Measurements from ENCODE around the gene KRT33B. TPM values are rescaled to one million over a fixed set of nuclear protein-coding genes. Genes with fewer than 3 reads are reported as not detected.

KRT33B gene
- polyA plus RNA-seq, 1 donor (not counting 4 experiments of a cell fraction or from before 2014, with no cell fraction given), result 0.21 TPM

DNA sequence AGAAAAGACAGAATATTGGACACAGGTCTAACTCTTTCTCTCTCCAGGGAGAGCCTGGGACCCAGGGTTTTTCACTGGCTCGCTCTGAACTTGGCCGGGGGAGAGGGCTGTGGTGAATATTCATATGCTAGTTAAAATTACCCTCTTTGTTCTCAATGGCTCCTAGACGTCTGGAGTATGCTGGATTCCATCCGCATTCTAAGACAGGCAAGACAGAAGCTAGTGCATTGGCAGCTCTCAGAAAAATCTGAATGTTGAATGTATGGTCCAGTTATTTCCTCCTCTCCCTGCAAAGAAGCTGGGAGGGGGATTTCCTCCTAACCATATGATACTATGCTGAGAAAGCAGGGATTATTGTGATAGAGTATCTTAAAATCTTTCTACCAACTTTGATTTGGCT lies 18.1 kb upstream of the KRT33B start:
- H3K4me3 ChIP-seq (ENCODE audit: control insufficient read depth in 2 of 3, extremely low read depth in 1 of 3, insufficient read depth in 2 of 3, low read depth in 1 of 3, low read length in 3 of 3), result no peak overlapping the region
- H3K36me3 ChIP-seq (ENCODE audit: control insufficient read depth in 2 of 2, extremely low read depth in 1 of 2, insufficient read depth in 2 of 2, low read length in 2 of 2), result no peaks in the 10 kb centered on the region
- no peak overlapping the region for H2AFZ ChIP-seq (ENCODE audit: control insufficient read depth, low read length)
- dilution Hi-C loops (cut with MboI; ENCODE audit: extremely low pct_ligation_motif_present, low sequenced_read_pairs), result no loop called here
- no peak for DNase-seq (ENCODE audit: low read depth, low spot score)
- no peaks in the 10 kb centered on the region for H3K27me3 ChIP-seq (ENCODE audit: control insufficient read depth, extremely low read depth, insufficient read depth, low read length)
- TF ChIP-seq, protein P1, sequence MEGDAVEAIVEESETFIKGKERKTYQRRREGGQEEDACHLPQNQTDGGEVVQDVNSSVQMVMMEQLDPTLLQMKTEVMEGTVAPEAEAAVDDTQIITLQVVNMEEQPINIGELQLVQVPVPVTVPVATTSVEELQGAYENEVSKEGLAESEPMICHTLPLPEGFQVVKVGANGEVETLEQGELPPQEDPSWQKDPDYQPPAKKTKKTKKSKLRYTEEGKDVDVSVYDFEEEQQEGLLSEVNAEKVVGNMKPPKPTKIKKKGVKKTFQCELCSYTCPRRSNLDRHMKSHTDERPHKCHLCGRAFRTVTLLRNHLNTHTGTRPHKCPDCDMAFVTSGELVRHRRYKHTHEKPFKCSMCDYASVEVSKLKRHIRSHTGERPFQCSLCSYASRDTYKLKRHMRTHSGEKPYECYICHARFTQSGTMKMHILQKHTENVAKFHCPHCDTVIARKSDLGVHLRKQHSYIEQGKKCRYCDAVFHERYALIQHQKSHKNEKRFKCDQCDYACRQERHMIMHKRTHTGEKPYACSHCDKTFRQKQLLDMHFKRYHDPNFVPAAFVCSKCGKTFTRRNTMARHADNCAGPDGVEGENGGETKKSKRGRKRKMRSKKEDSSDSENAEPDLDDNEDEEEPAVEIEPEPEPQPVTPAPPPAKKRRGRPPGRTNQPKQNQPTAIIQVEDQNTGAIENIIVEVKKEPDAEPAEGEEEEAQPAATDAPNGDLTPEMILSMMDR (optimal IDR thresholded peaks at IDR 0.05 in 1 of 3, IDR thresholded peaks at IDR 0.05 in 1 of 3, conservative IDR thresholded peaks at IDR 0.05 in 1 of 3; ENCODE audit: extremely low read depth in 1 of 3, insufficient read depth in 2 of 3, low read length in 3 of 3), result no peak
- no peak for TF ChIP-seq EZH2 (IDR thresholded peaks at IDR 0.05; ENCODE audit: low read length)
- H3K9me1 ChIP-seq (ENCODE audit: control insufficient read depth, extremely low read depth, insufficient read depth, low read length), result no peaks in the 10 kb centered on the region
- no peaks in the 10 kb centered on the region for H3K9me3 ChIP-seq (ENCODE audit: control insufficient read depth, low read depth, low read length)
- FAIRE-seq, result no peak
- no peak overlapping the region for H3K9ac ChIP-seq (ENCODE audit: control insufficient read depth, extremely low read depth, insufficient read depth, low read length)
- H4K20me1 ChIP-seq (ENCODE audit: control insufficient read depth, extremely low read depth, insufficient read depth, low read length), result no peaks in the 10 kb centered on the region
- H3K4me2 ChIP-seq (ENCODE audit: control insufficient read depth, extremely low read depth, insufficient read depth, low read depth, low read length), result no peak overlapping the region
- H3K79me2 ChIP-seq (ENCODE audit: control insufficient read depth, insufficient read depth, low read length), result no peaks in the 10 kb centered on the region
- peaks cover 13% of the 10 kb centered on the region for H3K4me1 ChIP-seq (ENCODE audit: control insufficient read depth, extremely low read depth, insufficient read depth, low read length)
- no peak overlapping the region for H3K27ac ChIP-seq (ENCODE audit: control insufficient read depth, insufficient read depth, low read length)

DNA sequence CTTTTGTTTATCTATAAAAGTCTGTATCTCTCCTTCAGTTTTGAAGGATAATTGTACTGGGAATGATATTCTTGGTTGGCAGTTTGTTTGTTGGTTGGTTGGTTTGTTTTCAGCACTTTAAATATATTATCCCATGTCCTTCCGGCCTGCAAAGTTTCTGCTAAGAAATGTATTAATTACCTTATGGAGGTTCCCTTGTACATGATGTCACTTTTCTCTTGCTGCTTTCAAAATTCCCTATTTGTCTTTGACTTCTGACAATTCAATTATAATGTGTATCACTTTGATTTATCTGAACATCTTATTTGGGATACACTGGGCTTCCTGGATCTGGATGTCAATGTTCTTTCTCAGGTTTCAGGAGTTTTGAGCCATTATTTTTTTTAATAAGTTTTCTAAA lies 16.6 kb upstream of the KRT33B start:
- H3K4me3 ChIP-seq (ENCODE audit: control insufficient read depth in 2 of 3, extremely low read depth in 1 of 3, insufficient read depth in 2 of 3, low read depth in 1 of 3, low read length in 3 of 3), result no peak overlapping the region
- no peak for TF ChIP-seq EZH2 (IDR thresholded peaks at IDR 0.05; ENCODE audit: low read length)
- TF ChIP-seq, protein P1 (optimal IDR thresholded peaks at IDR 0.05 in 1 of 3, IDR thresholded peaks at IDR 0.05 in 1 of 3, conservative IDR thresholded peaks at IDR 0.05 in 1 of 3; ENCODE audit: extremely low read depth in 1 of 3, insufficient read depth in 2 of 3, low read length in 3 of 3), result no peak
- H3K79me2 ChIP-seq (ENCODE audit: control insufficient read depth, insufficient read depth, low read length), result no peaks in the 10 kb centered on the region
- H3K9me3 ChIP-seq (ENCODE audit: control insufficient read depth, low read depth, low read length), result no peaks in the 10 kb centered on the region
- no peaks in the 10 kb centered on the region for H3K36me3 ChIP-seq (ENCODE audit: control insufficient read depth in 2 of 2, extremely low read depth in 1 of 2, insufficient read depth in 2 of 2, low read length in 2 of 2)
- no peaks in the 10 kb centered on the region for H3K27me3 ChIP-seq (ENCODE audit: control insufficient read depth, extremely low read depth, insufficient read depth, low read length)
- no peak overlapping the region for H3K4me2 ChIP-seq (ENCODE audit: control insufficient read depth, extremely low read depth, insufficient read depth, low read depth, low read length)
- no peak overlapping the region for H3K9ac ChIP-seq (ENCODE audit: control insufficient read depth, extremely low read depth, insufficient read depth, low read length)
- H3K4me1 ChIP-seq (ENCODE audit: control insufficient read depth, extremely low read depth, insufficient read depth, low read length), result peaks cover 5% of the 10 kb centered on the region
- no peak overlapping the region for H3K27ac ChIP-seq (ENCODE audit: control insufficient read depth, insufficient read depth, low read length)
- FAIRE-seq, result no peak
- no peak for DNase-seq (ENCODE audit: low read depth, low spot score)
- H4K20me1 ChIP-seq (ENCODE audit: control insufficient read depth, extremely low read depth, insufficient read depth, low read length), result no peaks in the 10 kb centered on the region
- no peak overlapping the region for H2AFZ ChIP-seq (ENCODE audit: control insufficient read depth, low read length)
- dilution Hi-C loops (cut with MboI; ENCODE audit: extremely low pct_ligation_motif_present, low sequenced_read_pairs), result no loop called here
- H3K9me1 ChIP-seq (ENCODE audit: control insufficient read depth, extremely low read depth, insufficient read depth, low read length), result no peaks in the 10 kb centered on the region
